ENCODE results near the gene RPL18A.
A peak's percentile ranks its signal among the peaks of the same experiment; 100 is the strongest.

The RPL18A gene

DNA sequence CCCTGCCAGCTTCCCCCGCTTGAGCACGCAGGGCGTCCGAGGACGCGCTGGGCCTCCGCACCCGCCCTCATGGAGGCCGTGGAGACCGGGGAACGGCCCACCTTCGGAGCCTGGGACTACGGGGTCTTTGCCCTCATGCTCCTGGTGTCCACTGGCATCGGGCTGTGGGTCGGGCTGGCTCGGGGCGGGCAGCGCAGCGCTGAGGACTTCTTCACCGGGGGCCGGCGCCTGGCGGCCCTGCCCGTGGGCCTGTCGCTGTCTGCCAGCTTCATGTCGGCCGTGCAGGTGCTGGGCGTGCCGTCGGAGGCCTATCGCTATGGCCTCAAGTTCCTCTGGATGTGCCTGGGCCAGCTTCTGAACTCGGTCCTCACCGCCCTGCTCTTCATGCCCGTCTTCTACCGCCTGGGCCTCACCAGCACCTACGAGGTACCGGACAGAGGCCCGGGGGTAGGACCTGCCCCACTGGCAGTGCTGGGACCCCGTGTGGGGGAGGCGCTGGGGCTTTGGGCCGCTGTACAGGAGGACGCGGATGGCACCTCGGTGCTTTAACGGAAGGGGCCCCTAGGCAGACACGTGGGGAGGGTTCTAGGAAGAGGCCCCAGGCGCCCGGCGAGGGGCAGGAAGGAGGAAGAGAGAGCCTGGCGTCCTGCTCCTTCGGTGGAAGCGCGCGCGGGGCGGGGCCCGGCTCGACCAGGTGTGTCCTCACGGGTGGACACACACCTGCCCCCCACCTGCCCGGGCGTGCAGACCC, 12.7 kb downstream of the RPL18A start:
- no peak overlapping the region for H3K9ac ChIP-seq (ENCODE audit: low read depth, low read length)
- peak; percentile 23; the same call in 1 of the 3 replicates for ATAC-seq (ENCODE audit: insufficient read depth, low read depth)
- no peak overlapping the region for H3K4me2 ChIP-seq (ENCODE audit: insufficient read depth, low read length)
- H3K9me3 ChIP-seq (ENCODE audit: insufficient read depth, low read length, severe bottlenecking): no peaks in the 10 kb centered on the region
- no peaks in the 10 kb centered on the region for H3K79me2 ChIP-seq (ENCODE audit: insufficient read depth, low read length)
- no peak for DNase-seq
- H3K4me3 ChIP-seq (ENCODE audit: low read depth in 1 of 2, low read length in 2 of 2): no peak overlapping the region
- no peaks in the 10 kb centered on the region for H3K4me1 ChIP-seq (ENCODE audit: insufficient read depth, low read length)
- no peaks in the 10 kb centered on the region for H3K27me3 ChIP-seq (ENCODE audit: insufficient read depth, low read length, poor library complexity)
- H2AFZ ChIP-seq (ENCODE audit: low read depth, low read length): no peak overlapping the region
- H3K27ac ChIP-seq (ENCODE audit: low read length): no peak overlapping the region
- H4K20me1 ChIP-seq (ENCODE audit: insufficient read depth, low read length): no peaks in the 10 kb centered on the region
- H3K36me3 ChIP-seq (ENCODE audit: insufficient read depth, low read length): no peaks in the 10 kb centered on the region
- no peak for TF ChIP-seq EZH2 (IDR thresholded peaks at IDR 0.05; ENCODE audit: borderline replicate concordance, low read depth, low read length, severe bottlenecking)
- TF ChIP-seq, protein P1, sequence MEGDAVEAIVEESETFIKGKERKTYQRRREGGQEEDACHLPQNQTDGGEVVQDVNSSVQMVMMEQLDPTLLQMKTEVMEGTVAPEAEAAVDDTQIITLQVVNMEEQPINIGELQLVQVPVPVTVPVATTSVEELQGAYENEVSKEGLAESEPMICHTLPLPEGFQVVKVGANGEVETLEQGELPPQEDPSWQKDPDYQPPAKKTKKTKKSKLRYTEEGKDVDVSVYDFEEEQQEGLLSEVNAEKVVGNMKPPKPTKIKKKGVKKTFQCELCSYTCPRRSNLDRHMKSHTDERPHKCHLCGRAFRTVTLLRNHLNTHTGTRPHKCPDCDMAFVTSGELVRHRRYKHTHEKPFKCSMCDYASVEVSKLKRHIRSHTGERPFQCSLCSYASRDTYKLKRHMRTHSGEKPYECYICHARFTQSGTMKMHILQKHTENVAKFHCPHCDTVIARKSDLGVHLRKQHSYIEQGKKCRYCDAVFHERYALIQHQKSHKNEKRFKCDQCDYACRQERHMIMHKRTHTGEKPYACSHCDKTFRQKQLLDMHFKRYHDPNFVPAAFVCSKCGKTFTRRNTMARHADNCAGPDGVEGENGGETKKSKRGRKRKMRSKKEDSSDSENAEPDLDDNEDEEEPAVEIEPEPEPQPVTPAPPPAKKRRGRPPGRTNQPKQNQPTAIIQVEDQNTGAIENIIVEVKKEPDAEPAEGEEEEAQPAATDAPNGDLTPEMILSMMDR (IDR thresholded peaks at IDR 0.05; ENCODE audit: borderline replicate concordance, extremely low read depth, low read length, poor library complexity, severe bottlenecking): no peak

DNA sequence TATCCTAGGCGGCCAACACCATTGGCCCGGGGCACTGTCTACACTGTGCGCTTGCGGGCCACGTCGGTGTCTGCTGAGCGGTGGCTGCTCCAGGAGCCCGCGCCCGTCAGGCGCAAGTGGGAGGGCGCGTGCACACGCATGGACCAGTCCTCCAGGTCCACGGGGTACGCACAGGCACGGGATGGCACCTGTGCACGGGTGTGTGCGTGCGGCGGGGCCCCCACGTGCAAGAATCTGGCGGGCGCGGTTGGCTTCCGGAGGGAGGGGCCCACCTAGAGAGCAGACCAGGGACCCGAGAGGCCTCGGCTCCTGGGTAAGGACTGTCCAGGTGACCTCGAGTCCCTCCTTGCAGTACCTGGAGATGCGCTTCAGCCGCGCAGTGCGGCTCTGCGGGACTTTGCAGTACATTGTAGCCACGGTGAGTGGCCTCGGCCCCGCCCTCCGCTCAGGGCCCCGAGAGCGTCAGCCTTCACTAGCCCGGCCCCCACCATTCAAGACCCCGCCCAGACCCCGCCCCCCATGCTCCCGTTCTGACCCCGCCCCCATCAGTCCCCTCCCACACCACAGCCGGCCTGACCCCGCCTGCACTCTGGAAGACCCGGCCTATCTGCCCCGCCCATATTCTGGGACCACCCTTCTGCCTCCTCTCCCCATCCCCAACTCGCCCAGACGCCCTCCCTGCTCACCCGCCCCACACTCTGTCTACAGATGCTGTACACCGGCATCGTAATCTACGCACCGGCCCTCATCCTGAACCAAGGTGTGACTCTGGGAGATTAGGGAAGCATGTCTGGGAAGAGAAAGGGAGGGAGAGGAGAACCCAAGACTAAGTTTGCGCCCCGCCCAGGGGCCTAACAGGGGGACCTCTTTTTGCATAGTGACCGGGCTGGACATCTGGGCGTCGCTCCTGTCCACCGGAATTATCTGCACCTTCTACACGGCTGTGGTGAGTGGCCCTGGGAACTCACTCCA, 14.4 kb downstream of the RPL18A start:
- TF ChIP-seq, protein P1 (IDR thresholded peaks at IDR 0.05; ENCODE audit: borderline replicate concordance, extremely low read depth, low read length, poor library complexity, severe bottlenecking): no peak
- no peak for TF ChIP-seq EZH2 (IDR thresholded peaks at IDR 0.05; ENCODE audit: borderline replicate concordance, low read depth, low read length, severe bottlenecking)
- H3K4me1 ChIP-seq (ENCODE audit: insufficient read depth, low read length): no peaks in the 10 kb centered on the region
- peak; percentile 44; the same call in 1 of the 3 replicates for ATAC-seq (ENCODE audit: insufficient read depth, low read depth)
- no peaks in the 10 kb centered on the region for H3K36me3 ChIP-seq (ENCODE audit: insufficient read depth, low read length)
- H4K20me1 ChIP-seq (ENCODE audit: insufficient read depth, low read length): no peaks in the 10 kb centered on the region
- no peaks in the 10 kb centered on the region for H3K27me3 ChIP-seq (ENCODE audit: insufficient read depth, low read length, poor library complexity)
- no peak overlapping the region for H3K4me2 ChIP-seq (ENCODE audit: insufficient read depth, low read length)
- no peak overlapping the region for H2AFZ ChIP-seq (ENCODE audit: low read depth, low read length)
- DNase-seq: no peak
- no peaks in the 10 kb centered on the region for H3K79me2 ChIP-seq (ENCODE audit: insufficient read depth, low read length)
- no peak overlapping the region for H3K4me3 ChIP-seq (ENCODE audit: low read depth in 1 of 2, low read length in 2 of 2)
- no peak overlapping the region for H3K9ac ChIP-seq (ENCODE audit: low read depth, low read length)
- H3K27ac ChIP-seq (ENCODE audit: low read length): no peak overlapping the region
- no peaks in the 10 kb centered on the region for H3K9me3 ChIP-seq (ENCODE audit: insufficient read depth, low read length, severe bottlenecking)

DNA sequence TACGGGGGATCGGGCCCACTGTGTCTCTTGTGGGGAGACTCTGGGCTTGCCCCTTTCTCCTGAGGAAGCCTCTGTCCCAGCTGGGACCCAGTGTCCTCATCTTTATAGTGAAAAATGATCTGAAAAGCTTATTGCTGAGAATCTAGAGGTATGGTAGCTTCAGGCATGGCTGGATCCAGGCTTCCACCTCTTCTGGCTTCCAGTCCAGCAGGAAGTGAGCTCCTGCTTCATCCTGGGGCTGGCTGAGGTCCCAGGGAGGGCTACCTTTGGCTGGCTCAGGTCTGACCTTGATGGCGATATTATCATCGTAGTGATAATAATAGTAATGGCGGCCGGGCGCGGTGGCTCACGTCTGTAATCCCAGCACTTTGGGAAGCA, 15.0 kb downstream of the RPL18A start:
- no peak for DNase-seq
- TF ChIP-seq, protein P1 (IDR thresholded peaks at IDR 0.05; ENCODE audit: borderline replicate concordance, extremely low read depth, low read length, poor library complexity, severe bottlenecking): no peak
- TF ChIP-seq EZH2 (IDR thresholded peaks at IDR 0.05; ENCODE audit: borderline replicate concordance, low read depth, low read length, severe bottlenecking): no peak
- no peak overlapping the region for H3K27ac ChIP-seq (ENCODE audit: low read length)
- H4K20me1 ChIP-seq (ENCODE audit: insufficient read depth, low read length): no peaks in the 10 kb centered on the region
- no peak for ATAC-seq (ENCODE audit: insufficient read depth, low read depth)
- no peak overlapping the region for H3K4me2 ChIP-seq (ENCODE audit: insufficient read depth, low read length)
- H3K9ac ChIP-seq (ENCODE audit: low read depth, low read length): no peak overlapping the region
- H3K27me3 ChIP-seq (ENCODE audit: insufficient read depth, low read length, poor library complexity): no peaks in the 10 kb centered on the region
- no peaks in the 10 kb centered on the region for H3K36me3 ChIP-seq (ENCODE audit: insufficient read depth, low read length)
- H3K4me3 ChIP-seq (ENCODE audit: low read depth in 1 of 2, low read length in 2 of 2): no peak overlapping the region
- no peaks in the 10 kb centered on the region for H3K4me1 ChIP-seq (ENCODE audit: insufficient read depth, low read length)
- no peaks in the 10 kb centered on the region for H3K9me3 ChIP-seq (ENCODE audit: insufficient read depth, low read length, severe bottlenecking)
- H3K79me2 ChIP-seq (ENCODE audit: insufficient read depth, low read length): no peaks in the 10 kb centered on the region
- H2AFZ ChIP-seq (ENCODE audit: low read depth, low read length): no peak overlapping the region

All from DND-41 (cell line).